Ovary (tissue), 10 donors: Measurements from ENCODE around the gene MTIF2. TPM values are rescaled to one million over a fixed set of nuclear protein-coding genes. Genes with fewer than 3 reads are reported as not detected.

Experiments used
- DNase-seq, 5 donors: peaks; one replicate each; pipeline ENCODE4 v3.0.0-alpha.2; 2019 to 2020
- H3K27ac ChIP-seq, 2 donors: fragments of 200-600 bp; one replicate each; pipeline versions ENCODE4 v1.5.1 to v1.8.0; 2019 to 2022
- H3K27me3 ChIP-seq: fragments of 200-600 bp; one replicate; pipeline ENCODE4 v1.8.0; 2022
- H3K36me3 ChIP-seq: fragments of 200-600 bp; sonication (generic); one replicate; pipeline ENCODE4 v1.5.1; 2019
- H3K4me1 ChIP-seq: one replicate; pipeline ENCODE4 v1.8.1; 2013; ENCODE audit warnings: mild to moderate bottlenecking, moderate library complexity; ENCODE audit not compliant: insufficient read depth
- H3K4me3 ChIP-seq: fragments of 200-600 bp; sonication (generic); one replicate; pipeline ENCODE4 v1.5.1; 2017
- H3K9me3 ChIP-seq, 2 donors: fragments of 200-600 bp in 1 of 2; sonication (generic) in 1 of 2; one replicate each; pipeline versions ENCODE4 v1.5.1 to v1.8.1; 2013 to 2019; ENCODE audit warnings: mild to moderate bottlenecking in 1 of 2, moderate library complexity in 1 of 2
- CTCF ChIP-seq, 3 donors: fragments of 450-650 bp in 2 of 3; fragments of 200-600 bp in 1 of 3; IDR thresholded peaks; one replicate each; pipeline versions ENCODE4 v1.5.1 to v1.8.0; 2016 to 2022; ENCODE audit warnings: antibody characterized with exemption in 3 of 3, mild to moderate bottlenecking in 1 of 3
- EP300 ChIP-seq: sonication (generic); formaldehyde crosslinking; IDR thresholded peaks from one replicate; pipeline ENCODE4 v1.6.1; 2017; ENCODE audit warnings: antibody characterized with exemption
- POLR2A ChIP-seq: fragments of 450-650 bp; IDR thresholded peaks from one replicate; pipeline ENCODE4 v1.6.1; 2017; ENCODE audit warnings: antibody characterized with exemption, mild to moderate bottlenecking, moderate library complexity
- WGBS, 3 donors: extraction: QIAGEN DNeasy Blood & Tissue Kit in 1 of 3; methylation state at CpG; one replicate each; pipeline versions ENCODE4 v1.1.5 to v1.1.7; 2013 to 2017; 5-methylcytosine and 5-hydroxymethylcytosine counted together
- intact Hi-C, 4 donors: fragments of 100-400 bp; cut with DNase I; formaldehyde crosslinking; loops; one replicate each; pipeline versions ENCODE4 v1.11.0 to v1.15.1; 2022 to 2023
- long read RNA-seq, 3 donors: library from polyadenylated mRNA in 2 of 3; unstranded in 2 of 3; transcript quantifications; one replicate each; pipeline ENCODE4 v2.0.0 and lab custom pipeline, GENCODE V29; 2021 to 2026
- polyA plus RNA-seq, 2 donors: library from polyadenylated mRNA; stranded (reverse); fragments of 200-250 nt in 1 of 2; fragments of 350-450 nt in 1 of 2; fragmentation: Illumina TruSeq in 1 of 2; extraction: RNeasy Lipid Tissue Mini Kit (QIAGEN cat#74804) in 1 of 2; gene quantifications; one replicate each; pipeline ENCODE4 v1.2.3, GENCODE V29; 2013 to 2014
- total RNA-seq, 7 donors: library from RNA; depleted of rRNA in 2 of 7; stranded (reverse); fragments of >200 nt in 2 of 7; fragmentation: NEBNext Ultra II Directional in 3 of 7; extraction: Animal tissue kit (Norgen Biotek cat#: 25700) in 3 of 7; gene quantifications; one replicate each; pipeline versions ENCODE4 v1.1.0 to v1.2.4, GENCODE V29; 2016 to 2023
- donor health status: DM: no; HTN: no; CAD: no; lungs with moderate emphysema.
- donor health status: DM: no; HTN: no; CAD: no.
- donor health status: Bipolar disorder and iron deficiency.
- donor health status: DM: yes; HTN: yes; CAD: no.
- donor health status: DM: no; HTN: no; CAD: no.
- donor health status: DM: yes; HTN: yes; CAD: no.

MTIF2 gene
- 10 to 100 TPM; 12.6 to 18.6 (median 14.1) TPM for total RNA-seq
- polyA plus RNA-seq: 10 to 100 TPM; 13.0 to 16.4 TPM
- long read RNA-seq, donor 1, partial matches to known transcripts: 35 of 51 reads
- long read RNA-seq, donor 1, other reads (novel, unspliced or antisense): 15 of 51 reads
- long read RNA-seq, donor 2, partial matches to known transcripts: 15 of 18 reads
- long read RNA-seq, donor 2, other reads (novel, unspliced or antisense): 0 of 18 reads
- long read RNA-seq, donor 3, transcript MTIF2-201 (16 exons, 2,528 nt): major isoform, 10 of 22 reads
- long read RNA-seq, donor 3, partial matches to known transcripts: 3 of 22 reads
- long read RNA-seq, donor 3, other reads (novel, unspliced or antisense): 9 of 22 reads

- peak within 1 kb of the TSS; percentile 66 to 81 for H3K27ac ChIP-seq
- DNase-seq: peak; percentile 94 to 96 (median 95)
- intact Hi-C loops: no loop called here
- peak within 1 kb of the TSS; percentile 68 for H3K4me3 ChIP-seq
- no peaks in the 10 kb centered on the region for H3K27me3 ChIP-seq
- H3K36me3 ChIP-seq: no peaks in the 10 kb centered on the region
- H3K4me1 ChIP-seq: peaks cover 2% of the 10 kb centered on the region
- TF ChIP-seq EP300: no peak
- peak in 1 of 3 donors; percentile 18 for TF ChIP-seq CTCF (IDR thresholded peaks at IDR 0.05)
- TF ChIP-seq POLR2A: peak; percentile 66
- 0% methylated on average over 43 of the region's 43 CpGs for WGBS, 3 donors
- H3K9me3 ChIP-seq: no peaks in the 10 kb centered on the region
These were observed at the start of gene MTIF2 for GRCh38 chr2:55268907-55269644. TSS of gene MTIF2 (minus strand) at chr2:55269231. CDS start at chr2:55263858, 5,373 bp downstream.

GRCh38 chr2:55314985-55315384, 46.0 kb upstream of the MTIF2 start:
- TF ChIP-seq POLR2A: no peak
- Histone ChIP-seq H3K36me3 (no peaks in the 10 kb centered on the region), H3K27me3 (no peaks in the 10 kb centered on the region), H3K27ac (no peak overlapping the region), H3K4me3 (no peak overlapping the region), H3K4me1 (no peaks in the 10 kb centered on the region), H3K9me3 (no peaks in the 10 kb centered on the region)
- no peak for DNase-seq
- WGBS, 3 donors: 45 to 65% (median 63%) methylated on average over 1 of the region's 1 CpG
- intact Hi-C loops: no loop called here

- H3K4me1 ChIP-seq: no peaks in the 10 kb centered on the region
- TF ChIP-seq EP300: no peak
- no peak for DNase-seq
- no peak overlapping the region for H3K4me3 ChIP-seq
- intact Hi-C loops: no loop called here
- H3K9me3 ChIP-seq: no peaks in the 10 kb centered on the region
- H3K36me3 ChIP-seq: no peaks in the 10 kb centered on the region
- no peak overlapping the region for H3K27ac ChIP-seq
- WGBS, 3 donors: 93 to 95% (median 95%) methylated on average over 1 of the region's 1 CpG
- no peaks in the 10 kb centered on the region for H3K27me3 ChIP-seq
These were observed 42.4 kb upstream of the MTIF2 start for GRCh38 chr2:55311444-55311870.

- no peak overlapping the region for H3K4me3 ChIP-seq
- H3K4me1 ChIP-seq: no peaks in the 10 kb centered on the region
- no peaks in the 10 kb centered on the region for H3K9me3 ChIP-seq
- TF ChIP-seq CTCF (IDR thresholded peaks at IDR 0.05) (no peak), EP300 (no peak)
- H3K27ac ChIP-seq: no peak overlapping the region
- intact Hi-C loops: no loop called here
- no peaks in the 10 kb centered on the region for H3K27me3 ChIP-seq
- DNase-seq: no peak
- 45 to 58% (median 58%) methylated on average over 2 of the region's 2 CpGs for WGBS, 3 donors
- no peaks in the 10 kb centered on the region for H3K36me3 ChIP-seq
These were observed 40.4 kb upstream of the MTIF2 start for GRCh38 chr2:55309446-55309845.

GRCh38 chr2:55302241-55302640, 33.2 kb upstream of the MTIF2 start:
- no peak for DNase-seq
- Histone ChIP-seq H3K4me1 (no peaks in the 10 kb centered on the region), H3K27me3 (no peaks in the 10 kb centered on the region), H3K4me3 (no peak overlapping the region), H3K27ac (no peak overlapping the region), H3K36me3 (no peaks in the 10 kb centered on the region), H3K9me3 (no peaks in the 10 kb centered on the region)
- 98 to 100% (median 98%) methylated on average over 3 of the region's 3 CpGs for WGBS, 3 donors
- intact Hi-C loops: no loop called here
- TF ChIP-seq EP300: no peak
- TF ChIP-seq CTCF (IDR thresholded peaks at IDR 0.05): no peak
- no peak for TF ChIP-seq POLR2A
